SK-N-DZ (cell line): ENCODE data around the gene PISD.

Source experiments
- DNase-seq: peaks from one replicate; pipeline ENCODE4 v3.0.0-alpha.2; 2015; ENCODE audit warnings: low spot score

Gene PISD

GRCh38 chr22:31652911-31653684 lies 8.9 kb downstream of the PISD start:
- DNase-seq: no peak

- no peak for DNase-seq
Observed at GRCh38 chr22:31652088-31652487, 9.9 kb downstream of the PISD start.

GRCh38 chr22:31651664-31652063 lies 10.4 kb downstream of the PISD start:
- DNase-seq: no peak

- no peak for DNase-seq
Observed at GRCh38 chr22:31650391-31650790, 11.6 kb downstream of the PISD start.

GRCh38 chr22:31647523-31648320 lies 14.3 kb downstream of the PISD start:
- no peak for DNase-seq

- DNase-seq: no peak
Observed at GRCh38 chr22:31647066-31647465, 14.9 kb downstream of the PISD start.

GRCh38 chr22:31646186-31647019 lies 15.6 kb downstream of the PISD start:
- DNase-seq: no peak

- DNase-seq: no peak
Observed at GRCh38 chr22:31639436-31640039, 22.5 kb downstream of the PISD start.

- no peak for DNase-seq
Observed at GRCh38 chr22:31637891-31638618, 24.0 kb downstream of the PISD start.

GRCh38 chr22:31637447-31637890 lies 24.5 kb downstream of the PISD start:
- no peak for DNase-seq

- no peak for DNase-seq
Observed at GRCh38 chr22:31635638-31636306, 26.2 kb downstream of the PISD start.

- DNase-seq: peak; percentile 6
Observed at GRCh38 chr22:31631436-31631835, 30.6 kb downstream of the PISD start.

GRCh38 chr22:31630331-31631329 lies 31.4 kb downstream of the PISD start:
- peak; percentile 90 for DNase-seq

GRCh38 chr22:31629741-31630184 lies 32.3 kb downstream of the PISD start:
- no peak for DNase-seq

GRCh38 chr22:31628969-31629708 lies 32.9 kb downstream of the PISD start:
- no peak for DNase-seq

GRCh38 chr22:31628362-31628761 lies 33.7 kb downstream of the PISD start:
- peak; percentile 9 for DNase-seq

- no peak for DNase-seq
Observed at GRCh38 chr22:31627223-31627731, 34.7 kb downstream of the PISD start.
